ENCODE measurements around the gene CAP2. TPM values are rescaled to one million over a fixed set of nuclear protein-coding genes. Genes with fewer than 3 reads are reported as not detected.
A peak's percentile ranks its signal among the peaks of the same experiment; 100 is the strongest.
"Not testable (repeated sequence)": the region's sequence is repeated elsewhere in the genome, so short reads cannot be mapped to it uniquely, and the experiment has no call there.

The CAP2 gene
- total and polyA plus RNA-seq, 2 experiments from 2014 or later: 4.8 to 22.5 TPM

DNA sequence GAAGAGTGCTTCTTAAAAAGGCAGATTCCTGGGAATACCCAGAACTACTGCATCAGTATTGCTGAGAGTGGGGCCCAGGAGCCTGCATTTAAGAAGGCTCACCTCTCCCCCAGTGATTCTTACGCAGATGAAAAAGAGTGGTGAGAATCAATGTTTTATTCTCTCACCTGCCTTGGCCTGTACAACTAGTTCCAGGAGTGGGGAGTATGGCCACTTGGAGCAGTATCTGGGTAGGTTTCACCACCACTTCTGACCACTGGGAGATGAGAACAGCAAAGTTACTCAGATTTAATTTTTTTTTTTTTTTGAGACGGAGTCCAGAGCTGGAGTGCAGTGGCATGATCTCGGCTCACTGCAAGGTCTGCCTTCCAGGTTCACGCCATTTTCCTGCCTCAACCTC lies 16.9 kb downstream of the CAP2 start:
- in situ Hi-C loops (cut with MboI): no loop called here
- H3K9ac ChIP-seq: no peak overlapping the region
- H3K4me1 ChIP-seq (ENCODE audit: insufficient read depth): peaks cover 17% of the 10 kb centered on the region
- no peak overlapping the region for H3K4me3 ChIP-seq
- H2AFZ ChIP-seq: no peak overlapping the region
- H3K9me3 ChIP-seq (ENCODE audit: low read depth): no peaks in the 10 kb centered on the region
- 95 to 96% methylated on average over 4 of the region's 4 CpGs for WGBS, 2 experiments (ENCODE audit: low coverage in 1 of 2, low lambda C conversion rate in 2 of 2, missing lambda C conversion rate in 2 of 2)
- H3K79me2 ChIP-seq (ENCODE audit: insufficient read depth): no peaks in the 10 kb centered on the region
- no peaks in the 10 kb centered on the region for H3K9me2 ChIP-seq (ENCODE audit: insufficient read depth)
- no peak for DNase-seq
- no peaks in the 10 kb centered on the region for H3K27me3 ChIP-seq (replicated peaks; ENCODE audit: insufficient read depth)
- no peak overlapping the region for H3K4me2 ChIP-seq (ENCODE audit: unreplicated experiment)
- no peaks in the 10 kb centered on the region for H4K20me1 ChIP-seq (ENCODE audit: insufficient read depth)
- no peaks in the 10 kb centered on the region for H3K36me3 ChIP-seq (ENCODE audit: low read depth)
- peaks cover 6% of the 10 kb centered on the region; the same call in 1 of the 2 replicates for H3F3A ChIP-seq (ENCODE audit: insufficient read depth)
- TF ChIP-seq EZH2 (IDR thresholded peaks at IDR 0.05; ENCODE audit: insufficient read depth, poor library complexity, severe bottlenecking) (no peak), EZH2phosphoT487 (IDR thresholded peaks at IDR 0.05; ENCODE audit: insufficient read depth, low read depth) (no peak)
- H3K27ac ChIP-seq: no peak overlapping the region

DNA sequence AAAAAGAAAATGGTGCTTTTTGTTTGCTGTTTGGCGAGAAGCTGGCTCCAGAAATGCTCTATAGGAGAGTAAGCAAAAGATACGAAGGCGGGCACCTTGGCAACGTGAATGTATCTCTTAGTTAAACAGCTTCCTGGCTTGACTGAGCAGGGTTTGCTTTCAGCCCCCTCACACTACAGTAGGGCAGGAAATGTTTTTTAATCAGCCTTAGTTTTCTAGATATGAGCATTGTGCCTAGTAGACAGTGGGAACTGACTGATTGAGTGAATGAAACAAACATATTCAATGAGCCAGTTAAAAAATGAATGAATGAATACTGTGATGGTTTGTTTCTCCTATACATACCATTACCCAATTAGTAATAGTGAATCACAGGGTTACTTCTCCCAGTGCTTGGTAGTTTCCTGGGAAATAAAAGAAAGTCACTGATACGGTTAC lies 19.9 kb downstream of the CAP2 start:
- Histone ChIP-seq H4K20me1 (ENCODE audit: insufficient read depth) (no peaks in the 10 kb centered on the region), H3K4me1 (ENCODE audit: insufficient read depth) (peaks cover 37% of the 10 kb centered on the region), H3K79me2 (ENCODE audit: insufficient read depth) (peaks cover 3% of the 10 kb centered on the region; the same call in 1 of the 2 replicates), H2AFZ (no peak overlapping the region), H3K4me2 (ENCODE audit: unreplicated experiment) (peak overlapping the region; percentile 60), H3K9ac (peak overlapping the region; percentile 16; the same call in 1 of the 2 replicates), H3K9me2 (ENCODE audit: insufficient read depth) (no peaks in the 10 kb centered on the region), H3K27ac (peak overlapping the region; percentile 56), H3K36me3 (ENCODE audit: low read depth) (no peaks in the 10 kb centered on the region), H3K4me3 (no peak overlapping the region), H3K27me3 (replicated peaks; ENCODE audit: insufficient read depth) (no peaks in the 10 kb centered on the region), H3F3A (ENCODE audit: insufficient read depth) (peaks cover 15% of the 10 kb centered on the region), H3K9me3 (ENCODE audit: low read depth) (no peaks in the 10 kb centered on the region)
- in situ Hi-C loops (cut with MboI): no loop called here
- WGBS, 2 experiments (ENCODE audit: low coverage in 1 of 2, low lambda C conversion rate in 2 of 2, missing lambda C conversion rate in 2 of 2): 79 to 80% methylated on average over 5 of the region's 5 CpGs
- no peak for TF ChIP-seq EZH2phosphoT487 (IDR thresholded peaks at IDR 0.05; ENCODE audit: insufficient read depth, low read depth)
- no peak for TF ChIP-seq EZH2 (IDR thresholded peaks at IDR 0.05; ENCODE audit: insufficient read depth, poor library complexity, severe bottlenecking)
- peak; percentile 75 for DNase-seq

DNA sequence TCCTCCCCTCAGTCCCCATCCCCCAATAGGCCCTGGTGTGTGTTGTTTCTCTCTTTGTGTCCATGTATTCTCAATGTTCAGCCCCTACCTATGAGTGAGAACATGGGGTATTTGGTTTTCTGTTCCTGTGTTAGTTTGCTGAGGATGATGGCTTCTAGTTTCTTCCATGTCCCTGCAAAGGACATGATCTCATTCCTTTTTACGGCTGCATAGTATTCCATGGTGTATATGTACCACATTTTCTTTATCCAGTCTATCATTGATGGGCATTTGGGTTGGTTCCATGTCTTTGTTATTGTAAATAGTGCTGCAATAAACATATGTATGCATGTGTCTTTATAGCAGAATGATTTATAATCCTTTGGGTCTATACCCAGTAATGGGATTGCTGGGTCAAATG lies 21.0 kb downstream of the CAP2 start:
- in situ Hi-C loops (cut with MboI); H3K9me2 ChIP-seq (ENCODE audit: insufficient read depth); H3K9me3 ChIP-seq (ENCODE audit: low read depth); H2AFZ ChIP-seq; H3K36me3 ChIP-seq (ENCODE audit: low read depth); H4K20me1 ChIP-seq (ENCODE audit: insufficient read depth); H3K79me2 ChIP-seq (ENCODE audit: insufficient read depth); H3K4me2 ChIP-seq (ENCODE audit: unreplicated experiment); DNase-seq; H3K27me3 ChIP-seq (replicated peaks; ENCODE audit: insufficient read depth); H3K9ac ChIP-seq; H3K4me3 ChIP-seq: not testable (repeated sequence)
- 95 to 100% methylated on average over 1 of the region's 1 CpG for WGBS, 2 experiments (ENCODE audit: low coverage in 1 of 2, low lambda C conversion rate in 2 of 2, missing lambda C conversion rate in 2 of 2)
- peaks cover 48% of the 10 kb centered on the region for H3K4me1 ChIP-seq (ENCODE audit: insufficient read depth)
- H3F3A ChIP-seq (ENCODE audit: insufficient read depth): peaks cover 25% of the 10 kb centered on the region
- 0 out of 2 replicates have a peak overlapping the region, but pooled peaks have one; percentile 56 for H3K27ac ChIP-seq

DNA sequence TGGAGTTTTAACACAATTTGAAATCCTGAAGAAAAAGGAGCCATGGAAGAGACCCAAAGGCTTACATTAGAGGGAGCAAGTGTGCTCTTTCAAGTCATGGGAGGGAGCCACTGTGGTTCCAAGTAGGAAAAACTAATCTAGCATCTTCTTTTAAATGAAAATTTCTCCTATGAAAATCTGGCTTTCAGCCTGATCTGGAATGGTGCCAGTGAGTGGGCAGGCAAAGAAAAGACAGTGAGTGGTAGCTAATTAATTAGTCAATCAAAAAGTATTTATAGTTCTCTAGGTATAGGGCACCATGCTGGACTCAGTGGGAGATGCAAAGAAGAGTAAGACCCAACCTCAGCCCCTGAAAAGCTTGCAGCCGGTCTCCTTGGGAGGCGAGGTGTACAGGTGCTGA lies 21.9 kb downstream of the CAP2 start:
- peaks cover 25% of the 10 kb centered on the region for H3F3A ChIP-seq (ENCODE audit: insufficient read depth)
- no peak overlapping the region for H3K9ac ChIP-seq
- H4K20me1 ChIP-seq (ENCODE audit: insufficient read depth): no peaks in the 10 kb centered on the region
- in situ Hi-C loops (cut with MboI): no loop called here
- peaks cover 50% of the 10 kb centered on the region for H3K4me1 ChIP-seq (ENCODE audit: insufficient read depth)
- no peaks in the 10 kb centered on the region for H3K27me3 ChIP-seq (replicated peaks; ENCODE audit: insufficient read depth)
- no peak overlapping the region for H3K4me2 ChIP-seq (ENCODE audit: unreplicated experiment)
- DNase-seq: peak; percentile 13
- no peak overlapping the region for H3K4me3 ChIP-seq
- H3K27ac ChIP-seq: no peak overlapping the region
- H3K36me3 ChIP-seq (ENCODE audit: low read depth): no peaks in the 10 kb centered on the region
- TF ChIP-seq EZH2phosphoT487 (IDR thresholded peaks at IDR 0.05; ENCODE audit: insufficient read depth, low read depth) (no peak), EZH2 (IDR thresholded peaks at IDR 0.05; ENCODE audit: insufficient read depth, poor library complexity, severe bottlenecking) (no peak)
- H3K79me2 ChIP-seq (ENCODE audit: insufficient read depth): peaks cover 3% of the 10 kb centered on the region; the same call in 1 of the 2 replicates
- no peaks in the 10 kb centered on the region for H3K9me2 ChIP-seq (ENCODE audit: insufficient read depth)
- H2AFZ ChIP-seq: no peak overlapping the region
- no peaks in the 10 kb centered on the region for H3K9me3 ChIP-seq (ENCODE audit: low read depth)
- WGBS, 2 experiments (ENCODE audit: low coverage in 1 of 2, low lambda C conversion rate in 2 of 2, missing lambda C conversion rate in 2 of 2): 96 to 97% methylated on average over 2 of the region's 2 CpGs

DNA sequence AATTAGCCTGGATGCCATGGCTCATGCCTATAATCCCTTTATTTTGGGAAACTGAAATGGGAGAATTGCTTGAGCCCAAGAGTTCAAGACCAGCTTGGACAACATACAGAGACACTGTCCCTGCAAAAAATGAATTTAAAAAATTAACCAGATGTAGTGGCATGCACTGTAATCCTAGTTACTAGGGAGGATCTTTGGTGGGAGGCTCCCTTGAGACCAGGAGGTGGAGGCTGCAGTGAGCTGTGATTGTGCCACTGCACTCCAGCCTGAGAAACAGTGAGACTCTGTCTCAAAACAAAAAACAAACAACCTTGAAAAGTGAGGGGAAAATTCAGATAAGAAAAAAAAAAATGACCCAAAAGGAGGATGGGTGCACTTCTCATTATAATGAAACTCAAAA lies 23.4 kb downstream of the CAP2 start:
- in situ Hi-C loops (cut with MboI): no loop called here
- H2AFZ ChIP-seq: no peak overlapping the region
- peak; percentile 29 for DNase-seq
- H3K79me2 ChIP-seq (ENCODE audit: insufficient read depth): peaks cover 3% of the 10 kb centered on the region; the same call in 1 of the 2 replicates
- no peaks in the 10 kb centered on the region for H3K27me3 ChIP-seq (replicated peaks; ENCODE audit: insufficient read depth)
- H3K9ac ChIP-seq: no peak overlapping the region
- H4K20me1 ChIP-seq (ENCODE audit: insufficient read depth): no peaks in the 10 kb centered on the region
- H3K36me3 ChIP-seq (ENCODE audit: low read depth): no peaks in the 10 kb centered on the region
- H3K4me3 ChIP-seq: no peak overlapping the region
- H3K9me2 ChIP-seq (ENCODE audit: insufficient read depth): no peaks in the 10 kb centered on the region
- peaks cover 50% of the 10 kb centered on the region for H3K4me1 ChIP-seq (ENCODE audit: insufficient read depth)
- no peak overlapping the region for H3K4me2 ChIP-seq (ENCODE audit: unreplicated experiment)
- TF ChIP-seq EZH2phosphoT487 (IDR thresholded peaks at IDR 0.05; ENCODE audit: insufficient read depth, low read depth): no peak
- TF ChIP-seq EZH2 (IDR thresholded peaks at IDR 0.05; ENCODE audit: insufficient read depth, poor library complexity, severe bottlenecking): no peak
- peak overlapping the region; percentile 97; the same call in 1 of the 2 replicates for H3K27ac ChIP-seq
- no peaks in the 10 kb centered on the region for H3K9me3 ChIP-seq (ENCODE audit: low read depth)
- peaks cover 25% of the 10 kb centered on the region for H3F3A ChIP-seq (ENCODE audit: insufficient read depth)

All from GM23248 (cell line).